WTC11 (cell line): ENCODE data around the gene CBLL2. TPM values are rescaled to one million over a fixed set of nuclear protein-coding genes. Genes with fewer than 3 reads are reported as not detected.

Source experiments
- ATAC-seq: fragments of 200-7000 bp; cut with Tn5 transposase; 2 replicates; pipeline ENCODE4 v1.10.0; 2021; ENCODE audit warnings: mild to moderate bottlenecking, moderate library complexity
- CTCF ChIA-PET: fragments of 300-600 bp; sonication (Branson Sonifier 250); formaldehyde crosslinking; loops from one replicate; lab custom pipeline; 2021; ENCODE audit warnings: antibody characterized with exemption; lab: Charles Lee
- POLR2A ChIA-PET: fragments of 350-600 bp; sonication (Branson Sonifier 250); formaldehyde crosslinking; loops from one replicate; lab custom pipeline; 2021; ENCODE audit warnings: antibody characterized with exemption; lab: Charles Lee
- DNase-seq: peaks from one replicate; pipeline ENCODE4 v3.0.0; 2021; ENCODE audit warnings: low spot score
- H3K27ac Mint-ChIP-seq: 2 replicates; pipeline ENCODE4 v1.8.0; 2021; ENCODE audit warnings: mixed read lengths
- H3K27me3 Mint-ChIP-seq: 2 replicates; pipeline ENCODE4 v1.8.0; 2021; ENCODE audit warnings: low read depth, mild to moderate bottlenecking, moderate library complexity, mixed read lengths
- H3K36me3 Mint-ChIP-seq: 2 replicates; pipeline ENCODE4 v1.8.0; 2021; ENCODE audit warnings: mixed read lengths
- H3K4me1 Mint-ChIP-seq: 2 replicates; pipeline ENCODE4 v1.8.0; 2022; ENCODE audit warnings: mixed read lengths
- H3K4me3 Mint-ChIP-seq: 2 replicates; pipeline ENCODE4 v1.8.0; 2021; ENCODE audit warnings: mild to moderate bottlenecking, moderate library complexity, mixed read lengths
- H3K9me3 Mint-ChIP-seq: 2 replicates; pipeline ENCODE4 v1.8.0; 2021; ENCODE audit warnings: mixed read lengths
- EMX1 ChIP-seq: fragments of 250-450 bp; sonication (Bioruptor Pico); IDR thresholded peaks from 2 replicates; pipeline ENCODE4 v1.8.0; 2021; ENCODE audit warnings: mild to moderate bottlenecking
- MAX ChIP-seq: sonication (generic); formaldehyde crosslinking; IDR thresholded peaks from 2 replicates; pipeline ENCODE4 v1.8.0; 2022; ENCODE audit warnings: mild to moderate bottlenecking, missing genetic modification reagents
- NFATC4 ChIP-seq: fragments of 250-450 bp; sonication (Bioruptor Pico); IDR thresholded peaks from 2 replicates; pipeline ENCODE4 v1.9.0; 2021; ENCODE audit warnings: mild to moderate bottlenecking
- PRDM15 ChIP-seq: sonication (generic); formaldehyde crosslinking; IDR thresholded peaks from 2 replicates; pipeline ENCODE4 v1.8.0; 2022; ENCODE audit warnings: missing genetic modification reagents
- PRRX2 ChIP-seq: fragments of 250-450 bp; sonication (Bioruptor Pico); IDR thresholded peaks from 2 replicates; pipeline ENCODE4 v1.8.0; 2021; ENCODE audit warnings: mild to moderate bottlenecking
- SMAD3 ChIP-seq: sonication (generic); formaldehyde crosslinking; IDR thresholded peaks from 2 replicates; pipeline ENCODE4 v1.8.0; 2022; ENCODE audit warnings: missing genetic modification reagents, mild to moderate bottlenecking, borderline replicate concordance
- TCF7 ChIP-seq: sonication (generic); formaldehyde crosslinking; IDR thresholded peaks from 2 replicates; pipeline ENCODE4 v1.8.0; 2022; ENCODE audit warnings: mild to moderate bottlenecking, low read depth, missing genetic modification reagents, moderate library complexity
- TEAD1 ChIP-seq: sonication (generic); formaldehyde crosslinking; IDR thresholded peaks from 2 replicates; pipeline ENCODE4 v1.8.0; 2022; ENCODE audit warnings: mild to moderate bottlenecking, missing genetic modification reagents
- ZNF232 ChIP-seq: sonication (generic); formaldehyde crosslinking; IDR thresholded peaks from 2 replicates; pipeline ENCODE4 v1.8.0; 2022; ENCODE audit warnings: mild to moderate bottlenecking, missing genetic modification reagents
- total RNA-seq: library from RNA; stranded (reverse); gene quantifications from 3 replicates; pipeline ENCODE4 v1.2.3, GENCODE V29; 2021
- TF ChIP-seq, protein P1 (sequence below): sonication (generic); formaldehyde crosslinking; IDR thresholded peaks from 2 replicates; pipeline ENCODE4 v1.8.1; 2022; ENCODE audit warnings: missing genetic modification reagents, borderline replicate concordance
- TF ChIP-seq, protein P2 (sequence below): sonication (generic); formaldehyde crosslinking; conservative IDR thresholded peaks from 2 replicates; pipeline ENCODE4 v1.8.1; 2022; ENCODE audit warnings: mild to moderate bottlenecking, missing genetic modification reagents
- TF ChIP-seq, protein P3 (sequence below): sonication (generic); formaldehyde crosslinking; IDR thresholded peaks from 2 replicates; pipeline ENCODE4 v1.8.1; 2022; ENCODE audit warnings: mild to moderate bottlenecking, missing genetic modification reagents, moderate library complexity, borderline replicate concordance
- TF ChIP-seq, protein P4 (sequence below): fragments of 250-450 bp; sonication (Bioruptor Pico); conservative IDR thresholded peaks from 2 replicates; pipeline ENCODE4 v1.9.0; 2021; ENCODE audit warnings: mild to moderate bottlenecking
- TF ChIP-seq, protein P5 (sequence below): fragments of 250-450 bp; sonication (Bioruptor Pico); IDR thresholded peaks from 2 replicates; pipeline ENCODE4 v1.9.0; 2021; ENCODE audit warnings: mild to moderate bottlenecking

Gene CBLL2
- total RNA-seq, 1 experiment from 2014 or later: not detected

DNA sequence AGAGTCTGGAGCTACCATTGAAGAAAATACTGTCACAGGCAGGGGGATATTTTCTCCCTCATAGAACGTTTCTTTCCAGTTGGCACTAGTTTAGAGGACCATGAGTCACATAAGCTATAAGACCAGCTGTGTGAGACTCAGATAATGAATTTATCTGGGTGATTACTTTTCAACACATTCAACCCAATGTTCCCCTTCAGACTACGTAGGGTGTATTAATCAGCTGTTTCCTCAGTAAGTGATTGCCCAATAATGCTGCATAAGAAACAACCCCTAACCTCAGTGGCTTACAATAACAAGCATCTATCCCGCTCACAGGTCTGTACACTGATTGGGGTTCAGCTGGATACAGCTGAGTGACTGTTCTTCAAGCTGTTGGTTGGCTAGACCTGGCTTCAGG, 38.1 kb downstream of the CBLL2 start (continued):
- TF ChIP-seq PRDM15 (CRISPR knock-in tag) (no peak), SMAD3 (CRISPR knock-in tag) (no peak), EMX1 (CRISPR knock-in tag) (no peak), NFATC4 (CRISPR knock-in tag) (no peak)

DNA sequence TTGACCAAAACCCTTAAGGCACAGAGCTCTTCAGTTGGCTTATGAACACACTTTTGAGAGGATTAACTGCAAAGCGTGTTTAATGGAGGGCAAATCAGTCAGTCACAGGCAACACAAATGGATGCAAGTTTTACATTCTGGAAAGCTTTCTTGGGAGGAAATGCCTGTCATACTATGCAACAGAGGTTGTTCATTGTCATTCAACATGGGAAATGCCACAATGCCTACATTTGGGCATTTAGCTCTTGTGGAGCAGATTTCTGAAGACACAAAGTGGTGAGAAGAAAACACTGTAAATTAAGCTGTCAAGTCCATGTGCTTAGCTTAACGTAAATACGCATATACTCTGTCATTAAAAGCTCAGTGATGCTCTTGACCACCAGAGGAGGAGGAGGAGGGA, 41.1 kb downstream of the CBLL2 start:
- ATAC-seq (peak; percentile 60; the same call in 1 of the 2 replicates), DNase-seq (no peak)
- no peaks in the 10 kb centered on the region for H3K36me3 Mint-ChIP-seq
- peaks cover 20% of the 10 kb centered on the region for H3K4me1 Mint-ChIP-seq
- no peaks in the 10 kb centered on the region for H3K9me3 Mint-ChIP-seq
- H3K4me3 Mint-ChIP-seq: no peak overlapping the region
- ChIA-PET CTCF (interaction anchor here (1.0 kb wide), 1 partner anchor 328 kb away, joined by 5 read pairs; no protein-coding TSS in a partner anchor), POLR2A (interaction anchor here (0.6 kb wide), 1 partner anchor 449 kb away, joined by 5 read pairs; no protein-coding TSS in a partner anchor)
- H3K27ac Mint-ChIP-seq: peak overlapping the region; percentile 70
- TF ChIP-seq ZNF232 (CRISPR knock-in tag): no peak
- TF ChIP-seq, protein P1, sequence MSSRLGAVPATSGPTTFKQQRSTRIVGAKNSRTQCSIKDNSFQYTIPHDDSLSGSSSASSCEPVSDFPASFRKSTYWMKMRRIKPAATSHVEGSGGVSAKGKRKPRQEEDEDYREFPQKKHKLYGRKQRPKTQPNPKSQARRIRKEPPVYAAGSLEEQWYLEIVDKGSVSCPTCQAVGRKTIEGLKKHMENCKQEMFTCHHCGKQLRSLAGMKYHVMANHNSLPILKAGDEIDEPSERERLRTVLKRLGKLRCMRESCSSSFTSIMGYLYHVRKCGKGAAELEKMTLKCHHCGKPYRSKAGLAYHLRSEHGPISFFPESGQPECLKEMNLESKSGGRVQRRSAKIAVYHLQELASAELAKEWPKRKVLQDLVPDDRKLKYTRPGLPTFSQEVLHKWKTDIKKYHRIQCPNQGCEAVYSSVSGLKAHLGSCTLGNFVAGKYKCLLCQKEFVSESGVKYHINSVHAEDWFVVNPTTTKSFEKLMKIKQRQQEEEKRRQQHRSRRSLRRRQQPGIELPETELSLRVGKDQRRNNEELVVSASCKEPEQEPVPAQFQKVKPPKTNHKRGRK (CRISPR knock-in tag): no peak
- no peaks in the 10 kb centered on the region for H3K27me3 Mint-ChIP-seq

DNA sequence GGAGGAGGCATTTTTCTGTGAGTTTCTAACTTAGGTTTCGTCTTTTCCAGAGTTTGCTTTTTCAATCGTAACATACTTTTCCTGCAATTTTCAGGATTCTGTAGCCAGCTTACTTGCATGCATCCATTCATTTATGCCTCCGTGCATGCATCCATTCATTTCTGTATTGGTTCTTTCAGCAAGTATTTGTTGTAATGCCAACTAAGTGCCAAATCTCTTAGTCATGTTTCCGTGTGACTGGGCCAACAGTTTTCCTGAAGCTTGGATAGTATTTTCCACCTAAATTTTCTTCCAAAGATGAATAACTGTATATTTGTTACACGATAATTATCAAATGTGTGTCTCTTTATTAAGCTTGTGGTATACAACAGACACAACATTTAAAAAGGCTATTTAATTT, 41.5 kb downstream of the CBLL2 start:
- POLR2A ChIA-PET: interaction anchor here (0.6 to 0.7 kb wide), 2 partner anchors 392 to 450 kb away, joined by 4 to 5 read pairs; no protein-coding TSS in a partner anchor
- Mint-ChIP-seq H3K9me3 (no peaks in the 10 kb centered on the region), H3K27me3 (no peaks in the 10 kb centered on the region), H3K27ac (no peak overlapping the region), H3K36me3 (no peaks in the 10 kb centered on the region), H3K4me3 (no peak overlapping the region), H3K4me1 (peaks cover 20% of the 10 kb centered on the region)
- ATAC-seq: no peak
- CTCF ChIA-PET: interaction anchor here (1.0 kb wide), 1 partner anchor 329 kb away, joined by 5 read pairs; no protein-coding TSS in a partner anchor
- no peak for DNase-seq
- no peak for TF ChIP-seq TEAD1 (CRISPR knock-in tag)
- no peak for TF ChIP-seq TCF7 (CRISPR knock-in tag)
- TF ChIP-seq, protein P2, sequence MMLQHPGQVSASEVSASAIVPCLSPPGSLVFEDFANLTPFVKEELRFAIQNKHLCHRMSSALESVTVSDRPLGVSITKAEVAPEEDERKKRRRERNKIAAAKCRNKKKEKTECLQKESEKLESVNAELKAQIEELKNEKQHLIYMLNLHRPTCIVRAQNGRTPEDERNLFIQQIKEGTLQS: no peak
- TF ChIP-seq, protein P3, sequence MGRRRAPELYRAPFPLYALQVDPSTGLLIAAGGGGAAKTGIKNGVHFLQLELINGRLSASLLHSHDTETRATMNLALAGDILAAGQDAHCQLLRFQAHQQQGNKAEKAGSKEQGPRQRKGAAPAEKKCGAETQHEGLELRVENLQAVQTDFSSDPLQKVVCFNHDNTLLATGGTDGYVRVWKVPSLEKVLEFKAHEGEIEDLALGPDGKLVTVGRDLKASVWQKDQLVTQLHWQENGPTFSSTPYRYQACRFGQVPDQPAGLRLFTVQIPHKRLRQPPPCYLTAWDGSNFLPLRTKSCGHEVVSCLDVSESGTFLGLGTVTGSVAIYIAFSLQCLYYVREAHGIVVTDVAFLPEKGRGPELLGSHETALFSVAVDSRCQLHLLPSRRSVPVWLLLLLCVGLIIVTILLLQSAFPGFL (CRISPR knock-in tag): no peak
- TF ChIP-seq, protein P4, sequence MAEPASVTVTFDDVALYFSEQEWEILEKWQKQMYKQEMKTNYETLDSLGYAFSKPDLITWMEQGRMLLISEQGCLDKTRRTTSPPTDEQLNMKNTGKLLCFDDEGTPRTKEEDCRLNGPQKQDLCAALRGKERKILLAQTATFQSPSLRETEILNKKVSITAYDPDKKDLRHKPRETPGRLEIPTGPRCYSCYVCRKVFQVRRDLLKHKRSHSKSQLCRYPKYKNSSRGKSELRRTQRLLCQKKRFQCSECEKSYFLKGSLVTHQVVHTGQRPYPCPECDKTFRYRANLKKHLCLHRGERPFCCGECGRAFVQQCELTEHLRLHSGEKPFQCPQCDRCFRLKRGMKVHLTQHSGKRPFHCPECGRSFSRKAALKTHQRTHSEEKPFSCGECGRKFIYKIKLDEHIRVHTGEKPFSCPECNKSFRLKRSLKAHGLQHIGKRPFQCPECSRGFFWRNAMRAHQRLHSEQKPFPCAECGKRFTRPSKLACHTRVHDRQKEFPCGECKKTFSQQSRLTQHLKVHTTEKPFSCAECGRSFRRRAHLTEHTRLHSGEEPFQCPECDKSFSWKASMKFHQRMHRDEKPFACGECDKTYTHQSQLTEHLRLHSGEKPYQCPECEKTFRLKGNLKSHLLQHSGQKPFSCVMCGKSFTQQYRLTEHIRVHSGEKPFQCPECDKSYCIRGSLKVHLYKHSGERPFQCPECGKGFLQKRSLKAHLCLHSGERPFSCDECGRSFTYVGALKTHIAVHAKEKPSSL (CRISPR knock-in tag): no peak
- no peak for TF ChIP-seq PRRX2
- TF ChIP-seq, protein P5, sequence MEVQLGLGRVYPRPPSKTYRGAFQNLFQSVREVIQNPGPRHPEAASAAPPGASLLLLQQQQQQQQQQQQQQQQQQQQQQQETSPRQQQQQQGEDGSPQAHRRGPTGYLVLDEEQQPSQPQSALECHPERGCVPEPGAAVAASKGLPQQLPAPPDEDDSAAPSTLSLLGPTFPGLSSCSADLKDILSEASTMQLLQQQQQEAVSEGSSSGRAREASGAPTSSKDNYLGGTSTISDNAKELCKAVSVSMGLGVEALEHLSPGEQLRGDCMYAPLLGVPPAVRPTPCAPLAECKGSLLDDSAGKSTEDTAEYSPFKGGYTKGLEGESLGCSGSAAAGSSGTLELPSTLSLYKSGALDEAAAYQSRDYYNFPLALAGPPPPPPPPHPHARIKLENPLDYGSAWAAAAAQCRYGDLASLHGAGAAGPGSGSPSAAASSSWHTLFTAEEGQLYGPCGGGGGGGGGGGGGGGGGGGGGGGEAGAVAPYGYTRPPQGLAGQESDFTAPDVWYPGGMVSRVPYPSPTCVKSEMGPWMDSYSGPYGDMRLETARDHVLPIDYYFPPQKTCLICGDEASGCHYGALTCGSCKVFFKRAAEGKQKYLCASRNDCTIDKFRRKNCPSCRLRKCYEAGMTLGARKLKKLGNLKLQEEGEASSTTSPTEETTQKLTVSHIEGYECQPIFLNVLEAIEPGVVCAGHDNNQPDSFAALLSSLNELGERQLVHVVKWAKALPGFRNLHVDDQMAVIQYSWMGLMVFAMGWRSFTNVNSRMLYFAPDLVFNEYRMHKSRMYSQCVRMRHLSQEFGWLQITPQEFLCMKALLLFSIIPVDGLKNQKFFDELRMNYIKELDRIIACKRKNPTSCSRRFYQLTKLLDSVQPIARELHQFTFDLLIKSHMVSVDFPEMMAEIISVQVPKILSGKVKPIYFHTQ (CRISPR knock-in tag): no peak
- no peak for TF ChIP-seq MAX (CRISPR knock-in tag)
